Esophagus muscularis mucosa (tissue), 4 donors: ENCODE measurements around the gene STK40. TPM values are rescaled to one million over a fixed set of nuclear protein-coding genes. Genes with fewer than 3 reads are reported as not detected.

Source experiments
- DNase-seq: peaks from one replicate; pipeline ENCODE4 v3.0.0-alpha.2; 2017; ENCODE audit errors: extremely low spot score
- H3K27ac ChIP-seq, 4 donors: fragments of 200-600 bp; sonication (generic); replicated peaks in 1 of 4; 1 replicate in 3 of 4; 2 replicates in 1 of 4; pipeline ENCODE4 v1.5.1; 2016 to 2019; ENCODE audit warnings: mild to moderate bottlenecking in 1 of 4
- H3K27me3 ChIP-seq, 4 donors: fragments of 200-600 bp; sonication (generic); one replicate each; pipeline versions ENCODE4 v1.5.1 to v1.6.0; 2016 to 2019
- H3K36me3 ChIP-seq, 4 donors: fragments of 200-600 bp; sonication (generic); one replicate each; pipeline ENCODE4 v1.5.1; 2016 to 2019
- H3K4me1 ChIP-seq, 4 donors: fragments of 200-600 bp; sonication (generic); one replicate each; pipeline ENCODE4 v1.5.1; 2016 to 2019
- H3K4me3 ChIP-seq, 4 donors: fragments of 200-600 bp; sonication (generic); 1 replicate in 2 of 4; 2 replicates in 2 of 4; pipeline ENCODE4 v1.5.1; 2016 to 2019; ENCODE audit warnings: mild to moderate bottlenecking in 4 of 4, moderate library complexity in 1 of 4
- H3K9me3 ChIP-seq, 4 donors: fragments of 200-600 bp; sonication (generic); 1 replicate in 3 of 4; 2 replicates in 1 of 4; pipeline ENCODE4 v1.5.1; 2016 to 2019
- EP300 ChIP-seq: sonication (generic); formaldehyde crosslinking; IDR thresholded peaks from one replicate; pipeline ENCODE4 v1.6.1; 2017; ENCODE audit warnings: antibody characterized with exemption
- POLR2A ChIP-seq: fragments of 450-650 bp; IDR thresholded peaks from one replicate; pipeline ENCODE4 v1.6.1; 2017; ENCODE audit warnings: antibody characterized with exemption, moderate library complexity, mild to moderate bottlenecking, low read depth
- POLR2AphosphoS5 ChIP-seq, 2 donors: sonication (generic); formaldehyde crosslinking; IDR thresholded peaks; one replicate each; pipeline ENCODE4 v1.6.1; 2017; ENCODE audit warnings: antibody characterized with exemption in 2 of 2
- WGBS: methylation state at CpG from one replicate; pipeline ENCODE4 v1.1.5; 2018; 5-methylcytosine and 5-hydroxymethylcytosine counted together
- intact Hi-C: fragments of 100-400 bp; cut with DNase I; formaldehyde crosslinking; loops from one replicate; pipeline ENCODE4 v1.15.1; 2023
- total RNA-seq, 4 donors: library from RNA; depleted of rRNA; stranded (reverse); fragments of >200 nt; gene quantifications; one replicate each; pipeline versions ENCODE4 v1.1.0 to v1.2.1, GENCODE V29; 2016
- TF ChIP-seq, protein P1 (sequence below), 3 experiments: fragments of 200-600 bp in 2 of 3; fragments of 450-650 bp in 1 of 3; sonication (generic) in 2 of 3; IDR thresholded peaks; one replicate each; pipeline ENCODE4 v1.5.1; 2017 to 2019; ENCODE audit warnings: antibody characterized with exemption in 3 of 3, mild to moderate bottlenecking in 2 of 3, moderate library complexity in 1 of 3

The STK40 gene
- total RNA-seq, 4 donors from 2014 or later = 67.7 to 103 (median 80.2) TPM

GRCh38 chr1:36328088-36328480, 57.6 kb downstream of the STK40 start:
- TF ChIP-seq EP300 = no peak
- TF ChIP-seq POLR2A = no peak
- TF ChIP-seq POLR2AphosphoS5 (IDR thresholded peaks at IDR 0.05) = no peak
- TF ChIP-seq, protein P1, sequence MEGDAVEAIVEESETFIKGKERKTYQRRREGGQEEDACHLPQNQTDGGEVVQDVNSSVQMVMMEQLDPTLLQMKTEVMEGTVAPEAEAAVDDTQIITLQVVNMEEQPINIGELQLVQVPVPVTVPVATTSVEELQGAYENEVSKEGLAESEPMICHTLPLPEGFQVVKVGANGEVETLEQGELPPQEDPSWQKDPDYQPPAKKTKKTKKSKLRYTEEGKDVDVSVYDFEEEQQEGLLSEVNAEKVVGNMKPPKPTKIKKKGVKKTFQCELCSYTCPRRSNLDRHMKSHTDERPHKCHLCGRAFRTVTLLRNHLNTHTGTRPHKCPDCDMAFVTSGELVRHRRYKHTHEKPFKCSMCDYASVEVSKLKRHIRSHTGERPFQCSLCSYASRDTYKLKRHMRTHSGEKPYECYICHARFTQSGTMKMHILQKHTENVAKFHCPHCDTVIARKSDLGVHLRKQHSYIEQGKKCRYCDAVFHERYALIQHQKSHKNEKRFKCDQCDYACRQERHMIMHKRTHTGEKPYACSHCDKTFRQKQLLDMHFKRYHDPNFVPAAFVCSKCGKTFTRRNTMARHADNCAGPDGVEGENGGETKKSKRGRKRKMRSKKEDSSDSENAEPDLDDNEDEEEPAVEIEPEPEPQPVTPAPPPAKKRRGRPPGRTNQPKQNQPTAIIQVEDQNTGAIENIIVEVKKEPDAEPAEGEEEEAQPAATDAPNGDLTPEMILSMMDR (IDR thresholded peaks at IDR 0.05) = no peak
- Histone ChIP-seq H3K27me3 (no peaks in the 10 kb centered on the region), H3K27ac (no peak overlapping the region), H3K9me3 (no peaks in the 10 kb centered on the region), H3K4me3 (no peak overlapping the region), H3K36me3 (no peaks in the 10 kb centered on the region), H3K4me1 (peaks cover 19 to 32% (median 21%) of the 10 kb centered on the region in 4 donors)
- WGBS = 92% methylated on average over 4 of the region's 6 CpGs
- intact Hi-C loops = no loop called here
- DNase-seq = no peak

DNA sequence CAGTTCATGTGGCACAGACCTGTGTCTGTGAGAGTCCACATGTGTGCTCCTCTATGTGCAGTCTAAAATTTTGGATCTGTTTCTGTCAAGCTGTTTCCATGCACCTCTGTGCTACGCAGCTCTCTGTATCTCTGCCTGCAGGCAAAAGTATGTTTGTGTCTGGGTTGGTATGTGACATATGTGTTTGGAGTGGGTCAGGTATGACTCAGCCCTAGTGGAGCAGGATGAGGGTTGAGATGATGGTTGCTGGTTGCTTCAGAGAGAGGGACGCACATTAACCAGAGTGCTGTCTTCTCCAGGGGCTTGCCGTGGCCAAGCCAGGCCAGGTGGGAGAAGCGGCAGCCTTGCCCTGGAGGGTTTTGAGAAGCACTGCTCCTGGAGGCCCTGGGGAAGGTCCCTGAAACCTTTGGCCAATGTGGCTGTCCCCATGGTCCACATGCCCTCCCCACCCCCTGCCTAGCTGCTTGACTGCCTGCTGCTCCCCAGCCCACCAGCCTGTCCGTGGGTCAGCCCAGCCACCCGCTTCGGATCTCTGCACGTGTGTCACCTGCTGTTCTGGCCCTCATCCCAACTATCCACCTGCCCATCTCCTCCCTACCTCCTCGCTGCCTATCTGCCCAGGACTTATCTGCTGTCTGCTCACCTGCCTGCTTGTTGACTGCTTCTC, 58.2 kb downstream of the STK40 start:
- Histone ChIP-seq H3K27me3 (no peaks in the 10 kb centered on the region), H3K9me3 (no peaks in the 10 kb centered on the region), H3K4me1 (peaks cover 20 to 37% (median 25%) of the 10 kb centered on the region in 4 donors), H3K4me3 (no peak overlapping the region), H3K27ac (no peak overlapping the region), H3K36me3 (no peaks in the 10 kb centered on the region)
- 94% methylated on average over 9 of the region's 9 CpGs for WGBS
- DNase-seq = no peak
- TF ChIP-seq POLR2AphosphoS5 (IDR thresholded peaks at IDR 0.05) (no peak), EP300 (no peak), POLR2A (no peak)
- TF ChIP-seq, protein P1 (IDR thresholded peaks at IDR 0.05) = no peak
- intact Hi-C loops = no loop called here

DNA sequence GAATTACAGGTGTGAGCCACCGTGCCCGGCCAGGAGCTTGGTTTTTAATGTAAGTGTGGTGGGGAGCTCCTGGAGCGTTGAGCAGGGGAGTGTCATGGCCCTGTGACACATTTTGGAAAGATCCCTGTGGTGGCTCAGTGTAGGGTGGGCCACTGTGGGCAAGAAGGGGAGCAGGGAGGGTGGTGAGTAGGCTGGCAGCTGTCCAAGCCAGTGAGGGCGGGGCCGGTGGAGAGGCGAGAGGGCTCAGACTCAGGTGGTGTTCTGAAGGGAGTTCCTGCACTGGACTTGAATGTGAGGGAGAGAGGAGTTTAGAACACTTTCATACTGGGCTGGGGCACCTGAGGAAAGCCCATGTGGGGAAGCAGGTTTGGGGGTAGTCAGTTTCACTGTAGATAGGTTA, 59.2 kb downstream of the STK40 start:
- 65% methylated on average over 4 of the region's 6 CpGs for WGBS
- intact Hi-C loops = no loop called here
- TF ChIP-seq POLR2A (no peak), EP300 (no peak), POLR2AphosphoS5 (IDR thresholded peaks at IDR 0.05) (no peak)
- TF ChIP-seq, protein P1 (IDR thresholded peaks at IDR 0.05) = no peak

GRCh38 chr1:36324353-36324703, 61.4 kb downstream of the STK40 start:
- Histone ChIP-seq H3K4me1 (peaks cover 34 to 51% (median 45%) of the 10 kb centered on the region in 4 donors), H3K27ac (peak overlapping the region; percentile 79 to 92 (median 90)), H3K9me3 (no peaks in the 10 kb centered on the region), H3K36me3 (peaks cover 0 to 7% (median 2%) of the 10 kb centered on the region in 4 donors), H3K27me3 (no peaks in the 10 kb centered on the region), H3K4me3 (peak overlapping the region; percentile 70 to 92 (median 84))
- no peak for DNase-seq
- WGBS = 41% methylated on average over 8 of the region's 9 CpGs
- intact Hi-C loops = no loop called here
- no peak for TF ChIP-seq EP300
- TF ChIP-seq, protein P1 (IDR thresholded peaks at IDR 0.05) = no peak
- TF ChIP-seq POLR2AphosphoS5 (IDR thresholded peaks at IDR 0.05) = no peak
- no peak for TF ChIP-seq POLR2A

More for the DNA sequence above, 59.2 kb downstream of the STK40 start:
- no peak for DNase-seq
- Histone ChIP-seq H3K27me3 (no peaks in the 10 kb centered on the region), H3K9me3 (no peaks in the 10 kb centered on the region), H3K27ac (no peak overlapping the region), H3K4me1 (peaks cover 27 to 48% (median 36%) of the 10 kb centered on the region in 4 donors), H3K4me3 (no peak overlapping the region), H3K36me3 (peaks cover 0 to 7% (median 2%) of the 10 kb centered on the region in 4 donors)
